CD4-positive, alpha-beta T cell treated with Interferon alpha-2 for 1 hour (primary cell): ENCODE data around the gene ANKZF1.

Experiments used
- DNase-seq, 2 donors: peaks; one replicate each; pipeline ENCODE4 v3.0.0-alpha.2; 2020 to 2022

ANKZF1 gene

DNA sequence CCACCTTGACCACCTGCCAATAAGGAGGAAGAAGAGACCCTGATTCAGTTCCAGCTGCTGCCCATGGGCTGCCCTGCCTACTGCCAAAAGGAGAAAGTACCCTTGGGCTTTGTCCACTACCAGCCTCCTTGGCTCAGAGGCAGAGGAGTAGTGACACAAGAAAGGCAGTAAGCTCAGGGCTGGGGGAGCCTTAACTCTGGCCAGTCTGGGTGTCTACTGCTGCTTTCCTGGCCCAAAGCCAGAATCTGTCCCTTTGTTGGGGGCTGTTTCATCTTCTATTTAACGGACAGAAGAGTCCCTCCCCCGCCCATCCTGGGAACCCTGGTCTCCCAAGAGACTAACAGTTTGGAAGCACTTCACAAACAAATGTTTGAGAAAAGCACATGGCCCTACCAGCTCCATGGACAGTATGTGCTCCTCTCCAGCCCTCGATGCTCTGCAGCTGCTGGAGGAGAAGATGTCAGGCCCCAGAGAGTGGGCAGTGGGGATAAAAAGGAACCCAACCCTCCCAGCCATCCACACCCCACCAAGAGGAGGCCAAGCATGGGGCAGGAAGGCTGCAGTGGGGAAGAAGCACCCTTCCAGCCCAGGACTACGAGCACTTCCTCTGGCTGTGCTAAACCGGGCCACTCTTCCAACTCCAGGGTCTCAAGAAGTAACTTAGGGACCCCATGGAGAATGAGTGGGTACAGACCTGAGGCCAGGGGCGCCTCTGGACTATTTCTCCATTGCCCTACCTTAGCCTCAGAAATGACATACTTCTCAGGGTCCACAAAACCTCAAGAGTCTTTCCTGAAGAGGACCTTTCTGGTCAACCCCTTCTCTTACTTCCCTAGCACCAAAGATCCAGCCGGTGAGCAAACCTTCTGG lies 1.3 kb upstream of the ANKZF1 start:
- no peak for DNase-seq

DNA sequence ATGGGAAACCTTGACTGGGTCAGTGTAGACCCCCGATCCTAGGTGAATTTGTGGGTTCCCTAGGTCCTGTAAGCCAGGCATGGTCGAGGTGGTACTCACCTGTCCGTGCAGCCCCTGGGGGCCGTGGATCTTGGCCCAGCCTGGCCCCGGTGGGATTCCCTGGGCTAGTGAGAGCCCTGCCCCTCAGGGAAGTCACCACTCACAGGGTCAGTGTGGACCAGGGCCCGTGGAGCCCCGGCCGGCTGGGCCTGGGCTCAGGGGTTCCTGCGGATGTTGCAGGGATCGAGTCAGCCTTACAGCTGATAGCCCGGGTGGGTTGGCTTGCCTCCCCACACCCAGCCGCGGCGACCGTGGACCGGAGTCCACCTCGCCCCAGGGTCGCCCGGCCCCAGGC lies 698 bp upstream of the ANKZF1 start:
- no peak for DNase-seq

DNA sequence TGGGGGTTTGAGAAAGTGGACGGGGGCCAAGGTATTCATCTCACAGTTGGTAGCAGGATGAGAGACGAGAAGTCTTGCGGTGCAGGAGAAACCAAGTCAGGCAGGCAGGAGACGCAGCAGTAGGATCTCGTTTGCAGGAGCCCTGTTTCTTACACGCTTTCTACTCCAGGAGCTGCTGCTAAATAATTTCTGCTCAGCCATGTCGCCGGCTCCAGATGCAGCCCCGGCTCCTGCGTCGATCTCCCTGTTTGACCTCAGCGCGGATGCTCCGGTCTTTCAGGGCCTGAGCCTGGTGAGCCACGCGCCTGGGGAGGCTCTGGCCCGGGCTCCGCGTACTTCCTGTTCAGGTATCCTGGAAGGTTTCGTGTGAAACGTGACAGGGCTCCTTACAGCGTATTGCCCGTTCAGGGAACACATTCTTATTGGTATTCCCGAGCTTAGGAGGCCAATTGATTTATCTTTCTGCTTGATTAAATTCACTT lies 494 bp downstream of the ANKZF1 start:
- peak in 1 of 2 donors; percentile 40 for DNase-seq

DNA sequence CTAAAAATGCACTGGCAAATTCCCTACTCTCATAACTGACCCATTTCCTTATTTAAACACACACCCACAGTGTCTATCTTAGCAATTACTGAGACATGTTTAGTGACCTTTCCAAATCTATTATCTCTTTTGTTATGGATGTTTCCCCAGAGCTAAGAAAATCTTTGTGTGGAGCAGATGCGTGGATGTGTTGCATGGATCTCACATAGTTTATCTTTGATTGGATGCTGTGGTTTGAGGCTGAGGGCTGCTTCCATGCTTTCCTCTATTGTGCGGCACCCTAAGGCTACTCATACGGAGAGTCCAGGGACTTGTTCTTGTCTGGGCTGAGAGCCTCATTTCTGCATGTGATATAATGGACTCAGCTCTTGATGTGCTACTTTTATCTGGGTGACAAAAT lies 4.7 kb downstream of the ANKZF1 start:
- no peak for DNase-seq

DNA sequence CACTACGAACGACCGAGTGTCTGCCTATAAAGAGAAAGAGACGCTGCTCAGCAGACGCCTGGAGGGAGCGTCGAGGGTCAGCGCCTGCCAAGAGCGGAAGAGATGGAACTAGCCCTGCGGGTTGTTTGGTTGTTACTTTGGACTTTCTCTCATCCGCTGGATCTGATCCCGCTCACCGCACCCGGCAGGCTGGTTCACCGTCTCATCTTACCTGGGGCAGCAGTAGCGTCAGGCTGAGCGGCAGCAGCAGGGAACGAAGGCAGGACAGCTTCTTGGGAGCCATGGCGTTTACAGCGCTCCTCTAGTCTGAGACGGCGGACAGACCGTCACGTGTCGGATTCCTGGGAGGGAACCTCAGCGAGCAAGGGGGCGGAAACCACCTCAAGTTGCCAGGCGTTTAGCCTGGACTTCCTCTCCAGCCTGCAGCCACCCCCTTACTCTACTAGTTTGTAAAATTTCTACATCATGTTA lies 13.7 kb downstream of the ANKZF1 start:
- DNase-seq: no peak

DNA sequence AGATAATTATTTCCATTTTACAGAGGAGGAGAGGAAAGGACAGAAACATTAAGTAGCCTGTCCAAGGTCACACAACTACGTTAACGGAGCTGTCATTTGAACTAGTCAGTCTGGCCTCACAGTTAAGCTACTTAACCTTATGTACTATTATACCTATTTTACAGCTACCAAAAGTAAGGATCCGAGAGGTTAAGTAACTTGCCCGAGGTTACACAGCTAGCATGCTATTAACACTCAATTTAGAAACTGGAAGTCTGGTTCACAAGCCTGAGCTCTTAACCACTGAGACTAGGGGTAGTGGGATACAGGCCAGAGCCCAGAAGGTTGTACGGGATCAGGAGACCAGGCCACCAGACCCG lies 15.2 kb downstream of the ANKZF1 start:
- DNase-seq: no peak

DNA sequence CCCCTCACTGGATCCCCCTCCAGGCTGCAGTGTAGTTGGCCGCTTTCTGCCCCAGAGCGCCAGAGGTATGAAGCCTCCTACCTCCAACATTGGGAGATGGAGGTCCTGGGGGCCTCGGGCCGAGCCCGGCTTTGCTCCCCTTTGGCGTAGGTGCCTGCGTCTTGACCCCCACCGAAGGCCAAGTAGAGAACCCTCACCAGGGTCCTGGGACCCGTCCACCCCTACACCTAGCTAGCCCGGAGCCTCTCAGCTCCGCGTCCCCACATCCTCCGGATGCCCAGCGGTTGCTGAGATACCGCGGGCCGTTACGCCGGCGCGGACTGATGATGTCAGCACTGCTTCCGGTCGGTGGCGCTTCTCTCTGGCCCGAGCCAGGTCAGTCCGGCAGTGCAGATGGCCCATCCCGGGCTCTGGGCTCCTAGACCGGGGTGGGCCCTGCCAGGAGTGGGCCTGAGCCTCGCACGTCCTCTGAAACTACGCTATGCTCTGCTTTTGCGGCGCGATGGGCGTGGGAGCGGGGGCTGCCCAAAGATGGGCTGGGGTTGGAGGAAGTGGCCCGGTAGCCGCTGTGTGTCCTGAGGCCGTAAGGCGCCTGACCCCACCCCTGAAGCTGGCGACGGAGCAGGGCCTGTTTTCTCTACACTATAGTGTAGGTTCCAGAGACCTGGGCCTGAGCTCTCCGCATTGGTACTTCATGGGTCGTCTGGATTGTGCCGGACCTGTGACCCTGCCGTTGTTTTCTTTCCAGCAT lies 15.7 kb downstream of the ANKZF1 start, which contains the start of the genes GLB1L and STK16:
Gene GLB1L, minus strand, starts transcription at position 297 of the 751 bp plus-strand sequence. CDS start 1,871 bp downstream, outside the sequence.
Gene STK16, plus strand, starts transcription at position 332 of the 751 bp plus-strand sequence. CDS start 521 bp downstream, outside the sequence.
- peak; percentile 86 to 88 for DNase-seq

DNA sequence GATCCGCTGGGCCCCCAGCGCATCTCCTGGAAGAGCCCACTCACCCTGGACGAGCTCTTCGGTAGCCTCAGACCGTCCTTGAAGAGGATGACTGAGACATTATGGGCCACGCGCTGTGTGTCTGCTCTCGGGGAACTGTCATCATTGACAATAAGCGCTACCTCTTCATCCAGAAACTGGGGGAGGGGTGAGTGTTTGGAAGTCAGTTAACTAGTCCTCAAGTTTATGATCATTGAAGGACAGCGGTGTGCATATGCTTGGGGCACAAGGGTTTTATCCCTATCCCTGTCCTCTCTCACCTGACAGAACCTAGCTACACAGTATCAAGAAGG lies 16.3 kb downstream of the ANKZF1 start:
- no peak for DNase-seq

DNA sequence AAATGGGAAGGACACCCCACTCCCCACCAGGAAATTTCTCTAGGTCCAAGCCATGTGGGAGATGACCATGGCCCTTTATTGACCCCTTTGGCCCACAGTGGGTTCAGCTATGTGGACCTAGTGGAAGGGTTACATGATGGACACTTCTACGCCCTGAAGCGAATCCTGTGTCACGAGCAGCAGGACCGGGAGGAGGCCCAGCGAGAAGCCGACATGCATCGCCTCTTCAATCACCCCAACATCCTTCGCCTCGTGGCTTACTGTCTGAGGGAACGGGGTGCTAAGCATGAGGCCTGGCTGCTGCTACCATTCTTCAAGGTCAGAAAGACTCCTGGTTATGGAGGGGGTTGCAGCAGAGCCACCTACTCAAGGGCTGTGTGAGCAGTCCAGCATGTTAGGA lies 17.0 kb downstream of the ANKZF1 start:
- no peak for DNase-seq

DNA sequence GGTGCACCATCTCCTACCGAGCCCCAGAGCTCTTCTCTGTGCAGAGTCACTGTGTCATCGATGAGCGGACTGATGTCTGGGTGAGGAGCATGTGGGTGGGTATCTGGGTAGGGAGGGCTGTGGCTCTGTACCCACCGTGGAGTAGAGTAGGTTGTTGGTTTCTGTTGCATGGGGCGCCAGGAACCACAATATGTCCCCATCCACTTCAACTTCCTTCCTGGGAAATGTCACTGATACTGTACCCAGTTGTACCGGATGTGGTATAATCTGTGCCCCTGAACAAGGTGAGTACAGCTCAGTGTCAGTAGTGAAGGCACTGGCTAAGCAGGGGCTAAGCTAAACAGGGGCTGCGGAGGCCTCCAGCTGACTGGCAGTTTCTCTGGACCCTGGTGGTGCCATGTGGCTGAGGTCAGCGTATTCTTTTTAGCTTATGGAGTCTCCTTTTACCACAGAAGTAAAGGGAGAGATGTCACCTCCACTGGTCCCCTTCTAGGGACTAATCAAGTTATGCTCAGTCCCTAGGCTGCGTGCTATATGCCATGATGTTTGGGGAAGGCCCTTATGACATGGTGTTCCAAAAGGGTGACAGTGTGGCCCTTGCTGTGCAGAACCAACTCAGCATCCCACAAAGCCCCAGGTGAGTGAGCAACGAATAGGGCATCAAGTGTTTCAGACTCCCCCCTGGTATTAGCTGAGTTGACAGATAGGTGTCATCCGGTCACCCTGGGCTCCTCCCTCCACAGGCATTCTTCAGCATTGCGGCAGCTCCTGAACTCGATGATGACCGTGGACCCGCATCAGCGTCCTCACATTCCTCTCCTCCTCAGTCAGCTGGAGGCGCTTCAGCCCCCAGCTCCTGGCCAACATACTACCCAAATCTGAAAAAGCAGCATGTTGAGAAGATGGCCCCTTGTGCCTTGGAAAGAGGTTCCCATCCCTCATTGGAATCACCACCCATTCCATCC lies 18.4 kb downstream of the ANKZF1 start:
- peak; percentile 49 to 80 for DNase-seq

DNA sequence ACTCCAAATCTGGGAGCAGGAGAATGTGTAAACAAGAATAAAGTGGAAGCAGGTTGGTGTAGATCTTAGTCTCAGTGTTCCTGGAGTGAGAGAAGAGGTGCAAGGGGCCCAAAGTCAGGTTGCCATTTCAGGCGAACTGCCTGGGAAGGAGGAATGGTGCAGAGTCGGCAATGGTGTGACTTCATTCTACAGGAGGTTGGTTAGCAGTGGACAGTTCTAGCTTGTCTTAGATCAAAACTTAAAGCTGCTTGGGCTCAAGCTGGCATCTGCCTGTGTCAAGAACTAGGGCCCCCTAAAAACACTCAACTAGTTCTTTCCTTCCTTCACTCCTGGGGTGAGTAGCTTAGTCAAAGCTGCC lies 19.2 kb downstream of the ANKZF1 start:
- no peak for DNase-seq

DNA sequence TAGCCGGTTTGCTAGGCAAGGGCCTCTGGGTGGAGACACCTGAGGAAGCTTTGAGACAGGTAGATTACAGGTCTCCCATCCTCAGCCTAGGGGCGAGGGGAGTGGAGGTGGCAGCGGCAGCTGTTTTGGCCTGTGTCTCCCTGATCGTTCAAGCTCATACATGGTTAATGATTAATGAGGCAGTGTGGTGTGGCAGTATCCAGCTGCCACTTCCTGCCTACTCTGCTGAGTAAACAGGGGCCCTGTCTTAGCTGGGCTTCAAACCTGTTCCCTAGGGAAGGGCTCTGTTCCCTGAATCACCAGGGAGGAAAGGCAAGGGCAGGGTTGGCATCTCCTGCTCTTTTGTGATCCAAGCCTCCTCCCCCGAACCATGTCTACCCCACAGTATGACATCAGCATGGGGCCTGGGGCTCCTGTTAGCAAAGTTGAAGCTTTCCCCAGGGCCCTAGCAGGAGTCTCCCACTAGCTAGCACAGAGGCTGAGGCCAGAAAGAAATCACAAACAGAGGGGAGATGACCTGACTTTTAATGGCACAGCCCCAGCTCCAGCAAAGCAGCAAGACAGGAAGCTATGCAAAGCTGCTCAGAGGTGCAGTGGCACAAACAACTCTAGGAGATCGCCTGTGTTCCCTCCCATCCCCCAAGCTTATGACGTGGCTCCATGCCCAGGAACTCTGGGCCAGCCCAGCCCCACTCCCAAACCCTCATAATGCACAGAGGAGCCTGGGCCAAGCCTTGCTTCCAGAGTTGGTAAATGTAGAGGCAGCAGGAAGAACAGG lies 19.8 kb downstream of the ANKZF1 start:
- DNase-seq: peak; percentile 49 to 65

DNA sequence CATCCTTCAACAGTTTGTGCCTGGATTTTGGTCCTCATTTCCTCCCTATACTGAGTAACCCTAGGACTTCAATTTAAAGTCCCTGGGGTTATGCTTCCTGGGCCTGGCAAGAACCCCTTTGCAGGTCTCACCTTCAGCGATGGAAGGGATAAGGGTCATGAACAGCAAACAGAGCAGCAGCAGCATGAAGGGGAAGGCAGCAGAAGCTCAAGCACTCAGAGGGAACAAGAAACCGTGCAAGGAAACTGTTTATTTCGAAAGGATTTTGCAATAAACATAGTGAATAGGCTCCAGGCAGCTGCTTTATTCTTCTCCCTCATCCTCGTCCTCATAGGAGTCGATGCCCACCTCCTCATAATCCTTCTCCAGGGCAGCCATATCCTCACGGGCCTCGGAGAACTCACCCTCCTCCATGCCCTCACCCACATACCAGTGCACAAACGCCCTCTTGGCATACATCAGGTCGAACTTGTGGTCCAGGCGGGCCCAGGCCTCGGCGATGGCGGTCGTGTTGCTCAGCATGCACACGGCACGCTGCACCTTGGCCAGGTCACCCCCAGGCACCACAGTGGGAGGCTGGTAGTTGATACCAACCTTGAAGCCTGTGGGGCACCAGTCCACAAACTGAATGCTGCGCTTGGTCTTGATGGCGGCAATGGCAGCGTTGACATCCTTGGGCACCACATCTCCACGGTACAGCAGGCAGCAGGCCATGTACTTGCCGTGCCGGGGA lies 20.6 kb downstream of the ANKZF1 start:
- no peak for DNase-seq

DNA sequence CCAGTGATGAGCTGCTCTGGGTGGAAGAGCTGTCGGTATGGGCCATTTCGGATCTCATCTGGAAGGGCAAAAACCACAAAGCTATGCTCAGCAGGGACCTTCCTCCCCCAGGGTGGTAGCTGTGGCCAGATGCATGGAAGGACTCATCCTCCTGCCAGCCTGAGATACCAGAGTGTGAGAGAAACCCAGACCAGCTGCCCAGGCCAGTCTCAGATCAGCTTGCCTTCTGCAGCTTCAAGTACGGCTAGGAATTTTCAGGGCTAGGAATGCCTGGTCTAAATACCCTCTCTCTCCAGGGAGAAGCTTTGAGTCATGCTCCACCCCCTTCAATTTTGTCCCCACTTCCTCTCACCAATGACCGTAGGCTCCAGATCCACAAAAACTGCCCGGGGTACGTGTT lies 22.1 kb downstream of the ANKZF1 start:
- DNase-seq: no peak

DNA sequence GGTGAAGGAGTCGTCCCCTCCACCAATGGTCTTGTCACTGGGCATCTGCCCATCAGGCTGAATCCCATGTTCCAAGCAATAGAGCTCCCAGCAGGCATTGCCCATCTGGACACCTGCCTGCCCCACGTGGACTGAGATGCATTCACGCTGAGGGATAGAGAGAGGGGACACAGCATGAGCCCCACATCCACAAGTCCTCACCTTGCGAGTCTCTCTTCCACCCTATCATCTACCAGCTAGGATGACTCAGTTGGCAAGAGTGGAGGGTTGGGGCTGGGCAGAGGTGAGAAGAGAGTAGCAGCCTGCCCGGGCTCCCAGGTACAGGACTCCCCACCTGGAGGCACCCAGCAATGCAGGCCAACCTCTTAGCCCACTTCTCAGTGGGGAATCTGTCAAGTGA lies 22.5 kb downstream of the ANKZF1 start:
- DNase-seq: peak in 1 of 2 donors; percentile 24

DNA sequence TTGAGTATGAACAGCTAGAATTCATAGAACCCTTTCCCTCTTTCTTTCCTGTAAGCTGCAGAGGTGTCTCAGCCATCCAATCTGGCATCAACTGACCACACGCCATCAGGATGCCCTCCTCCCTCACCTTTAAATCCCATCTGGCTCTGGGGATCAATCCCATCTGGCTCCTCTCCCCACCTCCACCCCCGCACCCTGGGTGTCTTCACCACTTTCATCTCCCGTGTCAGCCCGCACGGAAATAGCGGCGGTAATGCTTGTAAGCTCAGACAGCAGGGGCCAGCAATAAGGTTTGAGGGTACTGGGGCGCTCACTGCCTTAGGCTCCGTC lies 22.9 kb downstream of the ANKZF1 start:
- no peak for DNase-seq

DNA sequence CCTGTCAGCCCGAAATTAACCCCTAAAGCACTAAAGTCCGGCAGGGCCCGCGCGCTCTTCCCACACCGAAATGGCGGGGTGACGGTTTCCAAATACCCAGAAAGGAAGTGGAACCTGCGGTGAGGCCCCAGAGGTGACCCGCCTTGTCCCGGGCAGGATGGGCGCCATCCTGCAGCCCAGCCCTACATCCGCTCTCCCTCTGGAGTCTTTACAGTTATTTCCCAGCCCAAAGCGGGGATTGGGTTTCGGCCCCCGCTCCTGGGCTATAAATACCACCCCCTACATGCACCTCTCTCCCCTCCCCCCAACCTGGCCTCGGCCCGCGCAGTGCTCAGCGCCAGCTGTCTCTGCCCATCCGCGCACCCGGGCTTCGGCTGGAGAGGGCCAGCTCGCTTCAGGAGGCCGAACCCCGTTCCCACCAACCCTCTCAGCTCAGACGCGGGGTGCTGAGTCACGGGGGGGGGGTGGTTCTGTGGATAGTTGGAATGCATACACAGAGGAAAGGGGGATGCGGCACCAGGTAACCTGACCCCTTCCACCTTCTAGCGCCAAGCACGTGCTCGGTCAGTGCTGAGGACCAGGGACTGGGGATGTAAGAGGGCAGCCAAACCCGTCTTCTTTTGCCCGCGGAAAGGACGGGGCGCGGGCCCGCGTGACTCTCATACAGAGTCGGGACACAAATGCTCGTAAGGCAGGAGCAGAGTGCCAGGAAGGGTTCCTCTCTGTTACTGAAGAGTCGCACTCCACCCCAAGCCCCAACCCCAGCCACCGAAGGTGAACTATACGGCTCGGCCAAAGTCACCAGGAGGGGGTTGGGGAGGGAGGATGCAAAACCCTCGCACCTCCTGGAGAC lies 23.5 kb downstream of the ANKZF1 start, which contains the start of gene TUBA4B:
Gene TUBA4B, plus strand, starts transcription at position 344 of the 853 bp plus-strand sequence. Its CDS starts 165 bp downstream, at position 509.
- peak; percentile 36 to 57 for DNase-seq

DNA sequence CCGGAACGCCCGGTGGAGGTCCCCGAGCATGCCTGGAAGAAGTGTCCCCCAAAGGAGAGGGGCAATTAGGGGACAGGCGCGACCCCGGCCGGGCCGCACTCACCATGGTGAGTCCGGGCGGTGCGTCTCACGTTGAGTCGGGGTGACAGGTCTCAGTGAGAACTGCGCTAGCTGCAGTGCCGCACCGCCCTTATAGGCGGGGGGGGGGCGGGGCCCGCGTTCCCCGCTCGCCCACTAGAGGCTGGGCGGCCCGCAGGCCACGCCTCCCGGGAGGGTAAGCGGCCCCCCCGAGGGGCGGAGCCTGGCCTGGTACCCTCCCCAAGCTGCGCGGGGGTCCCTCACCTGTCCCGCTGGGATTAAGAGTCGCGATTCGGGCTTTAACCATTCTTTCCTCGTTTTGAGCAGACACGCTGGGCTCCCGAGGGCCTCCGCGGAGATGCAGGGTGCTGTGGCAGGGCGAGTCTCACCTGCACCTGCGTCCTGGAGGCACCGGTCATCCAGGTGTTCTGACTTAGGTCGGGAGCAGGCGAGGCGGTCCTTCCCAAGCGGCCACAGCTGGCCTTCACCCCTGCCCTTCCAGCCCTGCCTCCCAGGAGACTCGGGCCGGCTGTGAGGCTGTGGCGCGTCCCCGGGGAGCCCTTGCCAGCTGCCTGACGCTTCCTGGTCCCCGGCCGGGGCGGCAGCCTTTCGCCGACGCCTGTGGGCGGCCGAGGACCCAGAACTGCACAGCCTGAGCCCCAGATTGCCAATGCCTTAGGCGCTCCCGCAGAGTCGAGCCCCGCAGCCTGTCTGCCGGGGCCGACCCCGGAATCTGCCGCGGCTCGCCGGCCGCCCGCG lies 24.4 kb downstream of the ANKZF1 start, which contains the start of gene TUBA4A:
Gene TUBA4A, minus strand, starts transcription at position 166 of the 837 bp plus-strand sequence. Its CDS starts 60 bp downstream, at position 106.
- DNase-seq: peak; percentile 91 to 94
